Measurements from ENCODE around the gene CHFR. TPM values are rescaled to one million over a fixed set of nuclear protein-coding genes. Genes with fewer than 3 reads are reported as not detected.
"Not testable (repeated sequence)": the region's sequence is repeated elsewhere in the genome, so short reads cannot be mapped to it uniquely, and the experiment has no call there.

CHFR gene, protein sequence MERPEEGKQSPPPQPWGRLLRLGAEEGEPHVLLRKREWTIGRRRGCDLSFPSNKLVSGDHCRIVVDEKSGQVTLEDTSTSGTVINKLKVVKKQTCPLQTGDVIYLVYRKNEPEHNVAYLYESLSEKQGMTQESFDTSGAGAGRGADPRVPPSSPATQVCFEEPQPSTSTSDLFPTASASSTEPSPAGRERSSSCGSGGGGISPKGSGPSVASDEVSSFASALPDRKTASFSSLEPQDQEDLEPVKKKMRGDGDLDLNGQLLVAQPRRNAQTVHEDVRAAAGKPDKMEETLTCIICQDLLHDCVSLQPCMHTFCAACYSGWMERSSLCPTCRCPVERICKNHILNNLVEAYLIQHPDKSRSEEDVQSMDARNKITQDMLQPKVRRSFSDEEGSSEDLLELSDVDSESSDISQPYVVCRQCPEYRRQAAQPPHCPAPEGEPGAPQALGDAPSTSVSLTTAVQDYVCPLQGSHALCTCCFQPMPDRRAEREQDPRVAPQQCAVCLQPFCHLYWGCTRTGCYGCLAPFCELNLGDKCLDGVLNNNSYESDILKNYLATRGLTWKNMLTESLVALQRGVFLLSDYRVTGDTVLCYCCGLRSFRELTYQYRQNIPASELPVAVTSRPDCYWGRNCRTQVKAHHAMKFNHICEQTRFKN
- total RNA-seq (2014; rRNA removed; shearing (Covaris generic)) (42.7 and 47.7 TPM in 2 replicates), polyA plus RNA-seq (2016; fragmentation: Nextera tagmentation; extraction: Ambion mirVana) (20.6 and 23.0 TPM in 2 replicates)
- long read RNA-seq, partial matches to known transcripts: 3 of 11 reads
- long read RNA-seq, other reads (novel, unspliced or antisense): 6 of 11 reads

DNA sequence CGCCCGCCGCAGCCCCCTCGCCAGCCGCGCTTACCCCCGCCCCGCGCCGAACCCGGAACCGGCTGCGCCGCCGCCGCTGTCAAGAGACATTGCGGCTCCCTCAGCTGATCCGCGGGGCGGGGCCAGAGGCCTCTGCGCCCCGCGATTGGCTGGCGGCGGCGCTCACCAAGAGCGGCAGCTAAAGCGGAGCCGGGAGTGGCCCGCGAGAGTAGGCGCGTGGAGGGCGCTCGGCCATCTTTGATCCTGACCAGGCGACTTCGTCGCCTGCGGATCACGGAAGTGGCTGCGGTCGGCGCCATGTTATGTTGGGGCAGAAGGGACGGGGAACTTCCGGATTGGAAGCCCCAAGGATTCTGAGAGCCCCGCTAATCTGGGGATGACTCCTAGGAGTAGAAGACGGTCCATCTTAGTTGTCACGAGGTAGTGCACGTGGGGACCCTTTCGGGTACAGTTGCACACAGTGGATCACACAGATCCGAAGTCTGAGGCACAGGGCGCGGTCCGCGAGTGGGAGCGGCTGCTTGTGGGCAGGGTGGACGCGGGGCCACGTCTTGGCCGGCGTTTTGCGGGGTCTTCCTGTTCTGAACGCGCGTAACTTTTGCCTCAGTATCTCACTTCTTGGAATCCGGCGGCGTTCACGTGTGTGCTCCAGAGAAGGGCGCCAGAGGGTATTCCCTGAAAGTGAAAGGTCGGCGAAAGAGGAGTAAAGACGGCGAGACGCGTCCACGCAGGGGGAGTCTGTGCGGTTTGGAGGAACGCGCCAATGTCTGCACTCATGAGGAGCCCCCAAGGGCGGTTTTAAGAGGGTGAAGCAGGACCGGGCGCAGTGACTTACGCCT, at the start of gene CHFR:
Gene CHFR (minus strand): TSS at position 93 of the 839 bp plus-strand sequence. CDS start 277 bp downstream, outside the sequence.
- Histone ChIP-seq H3K4me2 (peak within 1 kb of the TSS; percentile 95), H3K36me3 (ENCODE audit: insufficient read depth) (no peaks in the 10 kb centered on the region), H3K4me3 (peak within 1 kb of the TSS; percentile 92), H3K27ac (ENCODE audit: low read depth) (peak within 1 kb of the TSS; percentile 95), H3K9me2 (ENCODE audit: insufficient read depth) (no peaks in the 10 kb centered on the region), H4K20me1 (replicated peaks; ENCODE audit: insufficient read depth) (no peaks in the 10 kb centered on the region), H2AFZ (peak within 1 kb of the TSS; percentile 94), H3K27me3 (ENCODE audit: insufficient read depth) (no peaks in the 10 kb centered on the region), H3K79me2 (replicated peaks; ENCODE audit: insufficient read depth) (peaks cover 21% of the 10 kb centered on the region), H3K4me1 (ENCODE audit: insufficient read depth) (peaks cover 15% of the 10 kb centered on the region; the same call in 1 of the 2 replicates), H3F3A (replicated peaks; ENCODE audit: low read depth) (peaks cover 8% of the 10 kb centered on the region; the same call in 1 of the 2 replicates)
- ATAC-seq (peak; percentile 91), DNase-seq (ENCODE audit: low spot score) (peak; percentile 99)
- TF ChIP-seq, protein P1, sequence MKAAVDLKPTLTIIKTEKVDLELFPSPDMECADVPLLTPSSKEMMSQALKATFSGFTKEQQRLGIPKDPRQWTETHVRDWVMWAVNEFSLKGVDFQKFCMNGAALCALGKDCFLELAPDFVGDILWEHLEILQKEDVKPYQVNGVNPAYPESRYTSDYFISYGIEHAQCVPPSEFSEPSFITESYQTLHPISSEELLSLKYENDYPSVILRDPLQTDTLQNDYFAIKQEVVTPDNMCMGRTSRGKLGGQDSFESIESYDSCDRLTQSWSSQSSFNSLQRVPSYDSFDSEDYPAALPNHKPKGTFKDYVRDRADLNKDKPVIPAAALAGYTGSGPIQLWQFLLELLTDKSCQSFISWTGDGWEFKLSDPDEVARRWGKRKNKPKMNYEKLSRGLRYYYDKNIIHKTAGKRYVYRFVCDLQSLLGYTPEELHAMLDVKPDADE (IDR thresholded peaks at IDR 0.05): peak; percentile 84
- TF ChIP-seq CREB1 (CRISPR knock-in tag; IDR thresholded peaks at IDR 0.05; ENCODE audit: low read depth): peak; percentile 86
- TF ChIP-seq, protein P2, sequence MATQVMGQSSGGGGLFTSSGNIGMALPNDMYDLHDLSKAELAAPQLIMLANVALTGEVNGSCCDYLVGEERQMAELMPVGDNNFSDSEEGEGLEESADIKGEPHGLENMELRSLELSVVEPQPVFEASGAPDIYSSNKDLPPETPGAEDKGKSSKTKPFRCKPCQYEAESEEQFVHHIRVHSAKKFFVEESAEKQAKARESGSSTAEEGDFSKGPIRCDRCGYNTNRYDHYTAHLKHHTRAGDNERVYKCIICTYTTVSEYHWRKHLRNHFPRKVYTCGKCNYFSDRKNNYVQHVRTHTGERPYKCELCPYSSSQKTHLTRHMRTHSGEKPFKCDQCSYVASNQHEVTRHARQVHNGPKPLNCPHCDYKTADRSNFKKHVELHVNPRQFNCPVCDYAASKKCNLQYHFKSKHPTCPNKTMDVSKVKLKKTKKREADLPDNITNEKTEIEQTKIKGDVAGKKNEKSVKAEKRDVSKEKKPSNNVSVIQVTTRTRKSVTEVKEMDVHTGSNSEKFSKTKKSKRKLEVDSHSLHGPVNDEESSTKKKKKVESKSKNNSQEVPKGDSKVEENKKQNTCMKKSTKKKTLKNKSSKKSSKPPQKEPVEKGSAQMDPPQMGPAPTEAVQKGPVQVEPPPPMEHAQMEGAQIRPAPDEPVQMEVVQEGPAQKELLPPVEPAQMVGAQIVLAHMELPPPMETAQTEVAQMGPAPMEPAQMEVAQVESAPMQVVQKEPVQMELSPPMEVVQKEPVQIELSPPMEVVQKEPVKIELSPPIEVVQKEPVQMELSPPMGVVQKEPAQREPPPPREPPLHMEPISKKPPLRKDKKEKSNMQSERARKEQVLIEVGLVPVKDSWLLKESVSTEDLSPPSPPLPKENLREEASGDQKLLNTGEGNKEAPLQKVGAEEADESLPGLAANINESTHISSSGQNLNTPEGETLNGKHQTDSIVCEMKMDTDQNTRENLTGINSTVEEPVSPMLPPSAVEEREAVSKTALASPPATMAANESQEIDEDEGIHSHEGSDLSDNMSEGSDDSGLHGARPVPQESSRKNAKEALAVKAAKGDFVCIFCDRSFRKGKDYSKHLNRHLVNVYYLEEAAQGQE (IDR thresholded peaks at IDR 0.05; ENCODE audit: unreplicated experiment): no peak
- TF ChIP-seq JUNB (IDR thresholded peaks at IDR 0.05; ENCODE audit: unreplicated experiment): no peak
- peak; percentile 77 for TF ChIP-seq POLR2AphosphoS5 (IDR thresholded peaks at IDR 0.05; ENCODE audit: low read depth)
- peaks cover 29% of the 10 kb centered on the region for H3K4me1 Mint-ChIP-seq
- peak within 1 kb of the TSS; percentile 100 for H3K27ac Mint-ChIP-seq
- peaks cover 13% of the 10 kb centered on the region for H3K27me3 Mint-ChIP-seq (ENCODE audit: insufficient read depth, low read depth, poor library complexity)
- peaks cover 21% of the 10 kb centered on the region for H3K9me3 Mint-ChIP-seq
- H3K36me3 Mint-ChIP-seq (ENCODE audit: low read depth): peaks cover 32% of the 10 kb centered on the region
- H3K4me3 Mint-ChIP-seq: peak within 1 kb of the TSS; percentile 99

DNA sequence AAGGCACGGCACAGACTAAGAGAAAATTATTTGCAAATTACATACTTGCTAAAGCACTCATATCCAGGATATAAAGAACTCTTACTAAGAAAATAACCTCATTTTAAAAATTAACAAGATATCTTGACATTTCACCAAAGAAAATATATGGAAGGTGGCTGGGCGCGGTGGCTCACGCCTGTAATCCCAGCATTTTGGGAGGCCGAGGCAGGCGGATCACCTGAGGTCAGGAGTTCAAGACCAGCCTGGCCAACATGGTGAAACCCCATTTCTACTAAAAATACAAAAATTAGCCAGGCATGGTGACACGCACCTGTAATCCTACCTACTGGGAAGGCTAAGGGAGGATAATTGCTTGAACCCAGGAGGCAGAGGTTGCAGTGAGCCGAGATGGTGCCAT, 49.5 kb upstream of the CHFR start:
- H3K4me1 Mint-ChIP-seq; H3K27me3 ChIP-seq (ENCODE audit: insufficient read depth); H3K4me3 Mint-ChIP-seq; H3K4me2 ChIP-seq; H3K27ac ChIP-seq (ENCODE audit: low read depth); H3K27ac Mint-ChIP-seq; H3K9me2 ChIP-seq (ENCODE audit: insufficient read depth); H2AFZ ChIP-seq; H4K20me1 ChIP-seq (replicated peaks; ENCODE audit: insufficient read depth); H3K36me3 ChIP-seq (ENCODE audit: insufficient read depth); H3K4me3 ChIP-seq; ATAC-seq; H3K4me1 ChIP-seq (ENCODE audit: insufficient read depth); H3F3A ChIP-seq (replicated peaks; ENCODE audit: low read depth); DNase-seq (ENCODE audit: low spot score); H3K27me3 Mint-ChIP-seq (ENCODE audit: insufficient read depth, low read depth, poor library complexity); H3K79me2 ChIP-seq (replicated peaks; ENCODE audit: insufficient read depth): not testable (repeated sequence)
- H3K36me3 Mint-ChIP-seq (ENCODE audit: low read depth): peaks cover 80% of the 10 kb centered on the region
- H3K9me3 Mint-ChIP-seq: peaks cover 79% of the 10 kb centered on the region

Data from GM23338 (cell line).